22Rv1 (cell line): Measurements from ENCODE around the gene FSHR.

ENCODE experiments used
- CTCF ChIP-seq: fragments of 450-650 bp; IDR thresholded peaks from 2 replicates; pipeline ENCODE4 v1.5.1; 2017; ENCODE audit warnings: mild to moderate bottlenecking
- ZFX ChIP-seq: fragments of 450-650 bp; IDR thresholded peaks from 2 replicates; pipeline ENCODE4 v1.6.1; 2017; ENCODE audit warnings: antibody characterized with exemption, borderline replicate concordance

- no peak for TF ChIP-seq CTCF
- TF ChIP-seq ZFX = no peak
These were observed 45.0 kb upstream of the FSHR start for GRCh38 chr2:49199266-49199665.
